NCI-H2107 treated with DMSO at 0.1 percent for 48 hours (cell line): ENCODE measurements around the gene MUCL1.
"Not testable (repeated sequence)": the region's sequence is repeated elsewhere in the genome, so short reads cannot be mapped to it uniquely, and the experiment has no call there.

Experiments
- DNase-seq: peaks from one replicate; lab custom pipeline; 2025; ENCODE audit not compliant: unreplicated experiment; lab: John Stamatoyannopoulos, UW

Gene MUCL1, protein sequence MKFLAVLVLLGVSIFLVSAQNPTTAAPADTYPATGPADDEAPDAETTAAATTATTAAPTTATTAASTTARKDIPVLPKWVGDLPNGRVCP

DNA sequence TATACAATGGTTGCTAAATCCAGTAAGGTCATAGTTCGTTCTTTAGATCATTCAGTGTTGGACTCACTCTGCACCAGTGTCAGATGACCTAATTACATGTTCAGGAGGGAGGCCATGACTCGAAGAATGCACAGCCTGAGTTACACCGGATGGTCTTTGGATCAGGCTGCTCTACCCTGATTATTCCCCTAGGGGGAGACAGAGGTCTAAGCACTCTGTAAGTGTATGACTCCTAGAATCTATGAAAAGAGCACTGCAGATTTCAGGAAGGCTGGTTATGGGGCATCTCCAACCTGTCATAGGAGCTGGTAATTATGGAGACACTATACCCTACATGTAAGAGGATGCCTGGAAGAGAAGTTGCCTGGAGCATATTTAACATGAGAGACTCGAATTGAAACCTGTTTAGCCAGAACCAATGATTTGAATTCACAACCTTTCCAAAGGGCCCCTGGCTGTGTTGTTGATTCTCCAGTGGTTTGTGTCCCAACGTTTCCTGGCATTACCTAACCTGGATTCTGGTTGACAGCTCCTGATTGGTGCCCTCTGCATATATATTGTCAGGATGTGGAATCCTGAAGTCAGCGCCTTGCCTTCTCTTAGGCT, at the start of gene MUCL1:
Gene MUCL1 (plus strand): TSS at position 584 of the 606 bp plus-strand sequence. CDS start 67 bp downstream, outside the sequence.
- peak; percentile 21 for DNase-seq

DNA sequence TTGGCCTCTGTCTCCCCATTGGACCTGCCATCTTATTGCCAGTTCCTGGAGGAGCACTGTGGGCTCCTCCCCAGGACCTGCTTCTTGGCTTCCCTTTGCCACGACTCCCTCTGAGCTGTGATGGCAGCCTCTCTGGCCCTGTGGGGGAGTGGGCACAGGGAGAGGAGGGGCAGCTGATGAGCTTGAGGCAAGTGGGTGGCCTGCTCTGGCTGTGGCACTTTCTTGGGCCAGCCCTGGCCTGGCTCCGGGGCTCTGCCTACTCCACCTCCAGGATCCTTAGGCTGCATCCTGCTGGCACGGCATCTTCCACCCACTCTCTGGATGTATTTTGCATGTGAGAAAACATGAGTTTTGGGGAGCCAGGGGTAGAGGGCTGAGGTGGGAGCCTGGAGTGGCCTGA, 32.6 kb upstream of the MUCL1 start:
- DNase-seq: no peak

DNA sequence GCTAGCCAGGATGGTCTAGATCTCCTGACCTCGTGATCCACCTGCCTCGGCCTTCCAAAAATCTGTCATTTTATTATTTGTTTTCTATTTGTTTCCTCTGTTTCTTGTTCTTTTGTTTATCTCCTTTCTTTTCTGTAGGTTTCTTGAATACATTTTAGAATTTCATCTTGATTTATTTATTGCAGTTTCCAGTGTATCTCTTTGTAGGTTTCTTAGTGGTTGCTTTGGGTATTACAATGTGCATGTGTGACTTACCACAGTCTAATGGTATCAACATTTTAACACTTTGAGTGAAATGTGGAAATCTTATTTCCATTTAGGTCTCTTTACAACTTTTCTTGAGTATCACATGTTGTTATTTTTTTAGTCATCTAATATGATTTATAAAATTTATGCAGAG, 29.9 kb upstream of the MUCL1 start:
- no peak for DNase-seq

DNA sequence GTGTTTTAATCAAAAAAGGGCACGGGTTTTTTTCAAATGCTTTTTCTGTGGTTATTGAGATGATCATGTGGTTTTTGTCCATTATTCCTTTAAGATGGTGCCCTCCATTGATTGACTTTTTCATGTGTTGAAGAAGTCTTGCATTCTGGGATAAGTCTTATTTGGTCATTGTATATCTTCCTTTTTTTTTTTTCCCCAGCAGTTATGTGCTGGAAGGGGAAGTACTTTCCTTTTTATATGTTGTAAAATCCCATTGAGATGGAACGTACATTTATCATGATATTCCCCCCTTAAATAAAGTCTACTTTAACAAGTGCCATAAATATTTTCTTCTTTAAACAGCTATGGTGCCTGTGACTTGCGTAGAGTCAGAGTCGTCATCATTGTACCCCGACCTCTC, 24.8 kb upstream of the MUCL1 start:
- no peak for DNase-seq

DNA sequence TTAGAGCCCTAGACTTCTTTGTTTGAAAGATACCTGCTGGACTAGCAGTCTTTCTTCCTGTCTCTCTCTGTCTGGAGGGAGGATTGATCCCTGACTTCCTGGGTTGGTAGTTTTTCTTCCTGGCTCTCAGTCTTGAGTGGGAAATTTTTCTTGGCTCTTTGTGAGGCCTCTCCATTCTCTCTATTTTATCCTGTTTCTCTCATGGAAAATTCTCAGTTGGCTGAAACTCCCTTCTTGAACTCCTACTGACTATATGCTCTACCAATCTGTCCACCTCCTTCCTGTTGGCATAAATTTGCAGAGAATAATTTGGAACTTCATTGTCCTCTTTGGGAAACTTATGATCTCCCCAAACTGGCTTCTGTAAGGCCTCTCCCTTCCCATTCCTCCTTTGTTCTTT, 24.1 kb upstream of the MUCL1 start:
- DNase-seq: no peak

DNA sequence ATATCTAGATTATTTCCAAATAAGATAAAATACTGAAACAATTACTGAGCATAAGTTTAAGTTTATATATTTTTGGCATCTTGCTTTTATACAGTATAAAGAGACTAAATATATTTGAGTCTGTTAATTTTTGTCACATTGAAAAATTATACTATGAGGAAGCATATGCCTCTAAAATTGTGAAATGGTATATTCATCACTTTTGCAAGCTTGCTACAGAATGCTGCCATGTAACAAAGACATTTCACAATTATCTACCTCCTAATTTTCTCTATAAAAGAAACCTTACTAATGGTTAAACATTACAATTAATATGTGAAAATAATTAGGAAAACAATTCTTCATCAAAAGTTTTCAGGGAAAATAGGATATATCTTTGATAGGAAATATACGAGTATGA, 22.7 kb upstream of the MUCL1 start:
- no peak for DNase-seq

DNA sequence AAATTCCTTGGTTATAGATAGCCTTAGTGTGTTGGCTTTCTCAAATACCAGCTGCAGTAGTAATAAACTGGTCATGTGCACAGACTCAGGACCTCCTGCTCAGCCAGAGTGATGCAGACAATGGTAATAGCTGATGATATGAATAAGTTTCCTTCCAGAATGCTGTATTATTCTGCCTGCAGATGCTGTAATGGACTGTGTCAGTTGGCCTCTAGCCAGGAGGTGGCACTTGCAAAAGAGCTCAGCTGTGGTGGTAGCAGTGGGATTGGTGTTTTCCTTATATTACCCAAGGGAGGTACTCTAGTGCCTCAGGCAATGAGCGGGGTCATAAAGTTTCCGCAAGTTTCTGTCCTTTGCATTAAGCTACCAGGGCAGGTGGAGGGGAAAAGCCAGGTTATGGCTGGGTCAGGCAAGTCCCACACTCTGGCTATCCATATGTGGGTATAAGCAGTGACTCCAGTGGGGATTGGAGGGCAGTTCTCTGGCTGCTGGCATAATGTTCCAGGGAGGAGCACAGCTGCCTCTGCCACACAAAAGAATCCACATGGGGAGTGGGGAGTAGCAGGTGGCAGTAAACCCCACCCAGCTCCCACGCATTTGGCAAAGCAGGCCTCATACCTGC, 14.0 kb upstream of the MUCL1 start:
- DNase-seq: no peak

DNA sequence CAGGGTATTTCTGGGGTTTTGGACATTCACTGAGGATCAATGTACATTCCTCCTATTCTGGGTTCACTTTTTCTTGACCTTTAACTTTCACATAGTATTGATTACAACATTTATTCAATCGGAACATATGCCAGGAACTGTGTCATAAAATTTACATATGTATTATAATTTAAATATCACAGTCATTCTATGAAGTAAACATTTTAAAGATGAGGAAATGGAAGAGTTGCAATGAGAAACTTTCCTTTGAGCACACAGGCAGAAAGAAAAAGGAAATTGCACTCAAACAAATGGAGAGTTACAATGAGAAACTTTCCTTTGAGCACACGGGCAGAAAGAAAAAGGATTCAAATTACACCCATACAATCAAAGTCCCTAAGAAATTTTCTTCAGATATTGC, 3.1 kb downstream of the MUCL1 start:
- no peak for DNase-seq

DNA sequence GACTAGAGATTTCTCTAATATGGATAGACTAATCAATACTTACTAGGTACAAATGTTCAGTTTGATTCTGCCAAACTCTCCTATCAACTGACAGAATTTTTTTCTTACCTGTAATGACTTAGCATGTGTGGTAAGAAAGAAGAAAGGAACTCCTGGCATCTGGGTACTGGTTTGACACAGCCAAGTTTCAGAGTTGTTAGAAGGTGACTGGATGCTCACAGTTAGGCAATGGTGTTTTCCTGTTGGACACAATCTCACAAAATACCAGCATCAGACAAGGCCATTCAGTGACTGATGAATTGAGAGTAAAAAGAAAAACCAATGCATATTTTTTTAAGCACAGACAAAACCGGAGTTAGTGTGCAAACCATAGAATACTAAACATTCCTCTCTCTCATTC, 4.2 kb downstream of the MUCL1 start:
- no peak for DNase-seq

DNA sequence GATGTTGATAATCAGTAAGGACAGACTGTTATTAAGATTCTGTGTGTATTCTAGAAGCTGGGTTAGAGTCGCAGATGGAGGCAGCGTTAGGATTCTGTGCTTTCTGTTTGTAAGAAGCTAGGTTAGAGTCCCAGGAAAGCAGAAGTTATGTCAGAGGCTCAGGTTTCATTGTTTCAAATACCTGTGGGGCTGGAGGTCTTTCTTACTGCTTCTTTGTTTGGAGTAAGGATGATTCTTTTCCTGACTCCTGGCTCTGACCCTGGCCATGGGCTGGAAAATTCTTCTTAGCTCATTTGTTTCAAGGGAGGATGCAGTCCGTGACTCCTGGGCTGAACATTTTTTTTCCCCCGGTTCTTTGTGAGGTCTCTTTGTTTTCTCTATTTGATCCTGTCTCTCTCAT, 5.2 kb downstream of the MUCL1 start:
- DNase-seq: no peak

DNA sequence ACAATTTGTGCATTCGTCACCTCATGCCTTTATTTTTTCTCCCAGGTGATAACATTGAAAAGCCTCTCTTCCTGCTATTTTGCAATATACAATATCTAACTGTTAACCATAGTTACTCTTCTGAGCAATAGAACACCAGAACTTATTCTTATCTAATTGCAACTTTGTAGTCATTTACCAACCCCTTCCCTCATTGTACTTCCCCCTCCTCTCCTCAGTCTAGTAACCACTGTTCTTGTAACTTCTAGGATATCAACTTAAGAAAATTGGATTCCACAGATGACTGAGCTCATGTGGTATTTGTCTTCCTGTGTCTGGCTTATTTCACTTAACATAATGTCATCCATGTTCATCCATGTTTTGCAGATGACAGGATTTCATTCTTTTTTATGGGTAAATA, 7.6 kb downstream of the MUCL1 start:
- no peak for DNase-seq

DNA sequence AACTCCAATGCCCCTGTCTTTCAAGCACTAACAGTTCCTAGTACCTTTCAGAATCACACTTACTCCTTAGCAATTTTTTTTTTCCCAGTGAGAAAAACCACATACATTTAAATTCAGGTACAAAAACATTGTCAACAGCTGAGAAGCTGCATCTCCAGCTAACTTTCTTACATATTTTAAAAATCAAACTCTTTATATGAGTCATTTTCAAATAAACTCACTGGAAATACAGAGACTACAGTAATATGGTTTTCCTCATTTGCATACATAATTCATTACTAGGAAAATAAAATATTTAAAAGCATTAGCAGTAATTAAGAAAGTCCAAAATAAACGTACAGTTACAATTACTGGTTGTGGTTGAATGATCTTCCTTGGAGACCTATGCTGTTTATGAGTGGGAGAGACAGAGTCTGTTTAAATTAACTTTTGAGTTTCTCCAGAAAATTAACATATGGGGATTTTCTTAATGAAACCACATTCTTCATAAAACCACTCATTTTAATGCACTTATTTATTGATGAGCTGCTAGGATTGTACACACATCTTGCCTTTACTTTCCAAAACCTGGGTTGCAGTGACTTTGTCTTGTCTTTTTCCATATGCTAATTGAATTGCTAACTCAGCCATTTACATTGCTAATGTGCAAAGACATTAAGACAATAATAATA, 9.8 kb downstream of the MUCL1 start:
- no peak for DNase-seq

DNA sequence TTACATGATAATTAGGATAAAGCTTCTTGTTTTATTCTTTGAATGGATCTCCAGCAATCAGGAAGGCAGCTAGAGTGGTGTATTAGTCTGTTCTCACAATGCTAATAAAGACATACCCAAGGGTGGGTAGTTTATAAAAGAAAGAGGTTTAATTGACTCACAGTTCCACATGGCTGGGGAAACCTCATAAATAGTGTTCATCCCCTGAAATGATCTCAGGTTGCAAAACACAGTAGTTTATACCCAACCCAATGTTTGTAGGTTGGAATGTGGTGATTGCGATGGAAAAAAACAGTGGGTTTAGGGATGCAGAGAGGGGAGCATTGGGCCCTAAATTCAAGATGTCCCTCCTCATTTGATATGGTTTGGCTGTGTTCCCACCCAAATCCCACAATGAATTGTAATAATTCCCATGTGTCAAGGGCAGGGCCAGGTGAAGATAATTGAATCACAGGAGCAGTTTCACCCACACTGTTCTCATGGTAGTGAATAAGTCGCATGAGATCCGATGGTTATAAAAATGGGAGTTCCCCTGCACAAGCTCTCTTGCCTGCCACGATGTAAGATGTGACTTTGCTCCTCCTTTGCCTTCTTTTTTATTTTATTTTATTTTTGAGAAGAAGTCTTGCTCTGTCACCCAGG, 11.5 kb downstream of the MUCL1 start:
- DNase-seq: no peak

DNA sequence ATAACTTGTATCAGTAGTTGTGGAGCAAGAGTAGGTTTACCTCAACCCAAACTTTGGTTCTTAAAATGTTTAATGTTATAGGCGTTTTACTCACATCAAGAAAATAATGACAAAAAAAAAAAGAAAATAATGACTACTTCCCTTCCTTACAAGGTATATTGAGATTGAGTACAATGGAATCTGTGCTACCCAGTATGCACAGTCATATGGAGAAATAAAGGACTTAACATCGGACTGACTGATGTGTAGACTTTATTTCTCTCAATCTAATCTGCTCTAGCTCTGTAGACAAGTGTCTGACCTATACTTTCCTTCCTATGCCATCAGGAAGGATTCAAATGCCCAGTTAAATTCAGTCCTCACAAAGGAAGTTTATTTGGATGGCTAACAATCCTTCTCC, 14.4 kb downstream of the MUCL1 start:
- no peak for DNase-seq

DNA sequence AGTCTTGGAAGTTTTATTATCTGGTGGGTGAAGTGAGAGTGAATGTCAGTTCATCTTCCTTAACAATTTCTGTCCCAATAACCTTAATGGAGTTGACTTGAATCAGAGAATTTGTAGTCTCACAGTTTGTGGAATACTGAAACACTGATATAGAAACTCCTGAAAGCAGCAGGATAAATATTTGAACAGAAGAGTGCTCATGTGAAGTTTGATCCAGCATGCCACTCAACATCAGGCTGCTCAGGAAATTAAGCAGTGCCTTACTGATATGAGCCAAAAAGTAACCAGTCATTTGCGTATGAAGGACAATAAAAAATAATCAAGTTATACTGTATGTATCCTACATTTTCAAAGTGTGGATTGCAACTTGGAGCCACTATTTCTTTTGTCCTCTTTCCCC, 15.7 kb downstream of the MUCL1 start:
- DNase-seq: no peak

DNA sequence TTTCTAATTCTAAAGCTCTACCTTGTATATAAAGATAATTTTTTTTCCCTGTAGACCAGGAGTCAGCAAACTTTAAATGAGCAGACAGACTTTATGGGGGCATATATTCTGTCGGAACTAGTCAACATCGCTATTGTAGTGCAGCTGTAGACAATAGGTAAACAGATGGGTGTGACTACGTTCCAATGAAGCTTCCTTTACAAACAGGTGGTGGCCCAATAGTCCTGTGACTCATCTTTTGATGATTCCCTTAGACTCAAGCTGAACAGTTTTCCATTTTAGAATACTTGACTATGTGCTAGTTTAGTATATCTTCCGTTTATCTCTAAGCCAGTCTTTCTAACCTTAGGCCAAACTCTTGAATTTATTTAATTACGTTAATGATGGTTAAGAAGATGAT, 16.3 kb downstream of the MUCL1 start:
- DNase-seq: no peak

DNA sequence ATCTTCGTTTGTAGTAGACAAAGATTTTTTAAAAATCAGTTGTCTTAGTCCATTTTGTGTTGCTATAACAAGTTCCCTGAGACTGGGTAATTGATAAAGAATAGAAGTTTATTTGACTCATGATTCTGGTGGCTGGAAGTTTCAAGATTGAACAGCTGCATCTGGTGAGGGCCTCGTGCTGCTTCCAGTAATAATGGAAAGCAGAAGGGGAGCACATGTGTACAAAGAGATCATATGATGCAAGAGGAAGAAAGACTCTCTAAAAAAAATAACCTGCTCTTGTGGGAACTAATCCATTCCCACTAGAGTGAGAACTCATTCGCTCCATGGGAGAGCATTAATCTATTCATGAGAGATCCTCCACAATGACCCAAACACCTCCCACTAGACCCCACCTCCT, 24.8 kb downstream of the MUCL1 start:
- DNase-seq: no peak

DNA sequence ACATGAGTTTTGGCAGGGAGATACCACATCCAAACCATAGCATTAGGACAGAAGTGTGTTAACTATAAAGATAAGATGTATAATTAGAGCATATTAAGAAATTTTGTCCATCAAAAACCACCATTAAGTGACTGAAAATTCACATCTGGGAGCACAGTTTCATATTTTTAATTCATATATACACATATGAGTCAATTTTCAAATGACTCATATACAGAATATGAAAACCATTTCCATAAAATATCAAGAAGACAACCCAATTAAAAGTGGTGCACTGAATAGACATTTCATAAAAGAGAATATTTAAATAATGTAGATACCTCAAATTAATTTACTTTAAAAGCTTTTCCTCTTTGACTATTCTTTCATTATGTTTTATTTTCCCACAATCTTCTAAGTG, 25.3 kb downstream of the MUCL1 start:
- no peak for DNase-seq

DNA sequence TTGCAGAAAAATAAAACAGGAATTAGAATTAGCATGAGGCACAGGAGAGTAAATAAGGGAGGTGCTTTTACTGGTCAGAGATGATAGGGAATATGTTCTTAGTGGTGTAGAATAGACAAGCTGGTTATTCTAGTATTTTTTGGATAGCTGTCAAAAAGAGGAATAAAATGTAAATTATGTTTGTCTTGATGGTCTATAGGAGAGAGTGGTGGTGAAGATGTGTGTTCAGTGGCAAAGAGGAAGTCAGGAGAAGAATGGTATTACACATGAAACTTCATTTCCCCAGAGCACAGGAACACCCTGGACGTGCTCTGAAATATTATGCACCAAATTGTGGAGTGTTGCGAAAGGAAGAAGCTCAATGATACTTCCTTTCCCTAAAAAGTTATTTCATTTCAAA, 27.8 kb downstream of the MUCL1 start:
- no peak for DNase-seq

DNA sequence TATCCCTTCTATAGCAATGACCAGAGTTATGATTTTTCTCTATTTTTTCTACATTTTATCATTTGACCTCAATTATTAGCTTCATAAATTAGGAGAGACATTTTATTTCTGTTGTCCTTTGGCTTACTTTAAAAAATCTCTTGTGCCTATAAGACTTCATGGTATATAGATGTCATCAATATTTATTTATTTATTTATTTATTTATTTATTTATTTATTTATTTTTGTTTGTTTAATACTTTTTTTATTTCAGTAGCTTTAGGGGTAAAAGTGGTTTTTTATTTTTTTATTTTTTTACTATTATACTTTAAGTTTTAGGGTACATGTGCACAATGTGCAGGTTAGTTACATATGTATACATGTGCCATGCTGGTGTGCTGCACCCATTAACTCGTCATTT, 28.3 kb downstream of the MUCL1 start:
- DNase-seq: not testable (repeated sequence)

DNA sequence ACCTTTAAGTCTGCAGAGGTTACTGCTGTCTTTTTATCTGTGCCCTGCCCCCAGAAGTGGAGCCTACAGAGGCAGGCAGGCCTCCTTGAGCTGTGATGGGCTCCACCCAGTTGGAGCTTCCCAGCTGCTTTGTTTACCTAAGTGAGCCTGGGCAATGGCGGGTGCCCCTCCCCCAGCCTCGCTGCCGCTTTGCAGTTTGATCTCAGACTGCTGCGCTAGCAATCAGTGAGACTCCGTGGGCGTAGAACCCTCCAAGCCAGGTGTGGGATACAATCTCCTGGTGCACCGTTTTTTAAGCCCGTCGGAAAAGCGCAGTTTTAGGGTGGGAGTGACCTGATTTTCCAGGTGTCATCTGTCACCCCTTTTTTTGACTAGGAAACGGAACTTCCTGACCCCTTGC, 34.1 kb downstream of the MUCL1 start:
- DNase-seq: not testable (repeated sequence)

DNA sequence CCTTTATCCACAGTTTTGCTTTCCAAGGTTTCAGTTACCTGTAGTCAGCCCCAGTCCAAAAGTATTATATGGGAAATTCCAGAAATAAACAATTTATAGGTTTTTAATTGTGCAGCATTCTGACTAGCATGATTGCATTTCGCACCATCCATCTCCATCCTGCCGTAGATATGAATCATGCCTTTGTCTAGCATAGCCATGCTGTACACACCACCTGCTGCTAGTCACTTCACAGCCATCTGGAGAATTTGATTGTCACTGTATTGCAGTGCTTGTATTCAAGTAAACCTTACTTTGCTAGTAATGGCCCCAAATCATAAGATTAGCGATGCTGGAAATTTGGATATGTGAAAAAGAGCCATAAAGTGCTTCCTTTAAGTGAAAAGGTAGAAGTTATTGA, 36.0 kb downstream of the MUCL1 start:
- DNase-seq: peak; percentile 77
